COLO668 (cell line): ENCODE measurements around the gene SH3BGRL2.
"Not testable (repeated sequence)": the region's sequence is repeated elsewhere in the genome, so short reads cannot be mapped to it uniquely, and the experiment has no call there.

ENCODE experiments used
- DNase-seq: peaks from one replicate; lab custom pipeline; 2025; ENCODE audit not compliant: unreplicated experiment; lab: John Stamatoyannopoulos, UW

The SH3BGRL2 gene

GRCh38 chr6:79648328-79648727 is 17.2 kb downstream of the SH3BGRL2 start:
- DNase-seq, result no peak

GRCh38 chr6:79649016-79649415 is 17.9 kb downstream of the SH3BGRL2 start:
- no peak for DNase-seq

GRCh38 chr6:79650950-79651349 is 19.8 kb downstream of the SH3BGRL2 start:
- no peak for DNase-seq

GRCh38 chr6:79656134-79656533 is 25.0 kb downstream of the SH3BGRL2 start:
- DNase-seq, result no peak

- no peak for DNase-seq
These were observed 26.1 kb downstream of the SH3BGRL2 start for GRCh38 chr6:79657238-79657637.

- DNase-seq, result peak; percentile 62
These were observed 32.5 kb downstream of the SH3BGRL2 start for GRCh38 chr6:79663655-79664054.

- no peak for DNase-seq
These were observed 34.8 kb downstream of the SH3BGRL2 start for GRCh38 chr6:79665725-79666551.

- DNase-seq, result no peak
These were observed 35.5 kb downstream of the SH3BGRL2 start for GRCh38 chr6:79666634-79667033.

GRCh38 chr6:79668381-79668780 is 37.3 kb downstream of the SH3BGRL2 start:
- no peak for DNase-seq

GRCh38 chr6:79669766-79670165 is 38.6 kb downstream of the SH3BGRL2 start:
- DNase-seq, result no peak

- DNase-seq, result peak; percentile 48
These were observed 39.7 kb downstream of the SH3BGRL2 start for GRCh38 chr6:79670789-79671188.

- peak; percentile 68 for DNase-seq
These were observed 40.6 kb downstream of the SH3BGRL2 start for GRCh38 chr6:79671600-79672266.

GRCh38 chr6:79672631-79673111 is 41.5 kb downstream of the SH3BGRL2 start:
- DNase-seq, result no peak

- no peak for DNase-seq
These were observed 42.8 kb downstream of the SH3BGRL2 start for GRCh38 chr6:79673947-79674346.

GRCh38 chr6:79676785-79677736 is 45.9 kb downstream of the SH3BGRL2 start:
- no peak for DNase-seq

- not testable (repeated sequence) for DNase-seq
These were observed 51.6 kb downstream of the SH3BGRL2 start for GRCh38 chr6:79682682-79683081.

- DNase-seq, result no peak
These were observed 53.7 kb downstream of the SH3BGRL2 start for GRCh38 chr6:79684876-79685275.

GRCh38 chr6:79686707-79687309 is 55.7 kb downstream of the SH3BGRL2 start:
- no peak for DNase-seq

- DNase-seq, result no peak
These were observed 56.6 kb downstream of the SH3BGRL2 start for GRCh38 chr6:79687759-79688158.

GRCh38 chr6:79694156-79694555 is 63.0 kb downstream of the SH3BGRL2 start:
- no peak for DNase-seq
